Mononuclear cell (primary cell): ENCODE results near the gene HS2ST1. TPM values are rescaled to one million over a fixed set of nuclear protein-coding genes. Genes with fewer than 3 reads are reported as not detected.
"Not testable (repeated sequence)": the region's sequence is repeated elsewhere in the genome, so short reads cannot be mapped to it uniquely, and the experiment has no call there.

Experiments used
- H3K27me3 ChIP-seq: 2 replicates; pipeline ENCODE4 v1.6.0; 2011; ENCODE audit warnings: low read length, control low read depth; ENCODE audit not compliant: insufficient read depth
- H3K4me1 ChIP-seq: 2 replicates; pipeline ENCODE4 v1.5.1; 2011; ENCODE audit warnings: mild to moderate bottlenecking, low read length, control low read depth; ENCODE audit not compliant: insufficient read depth
- H3K4me3 ChIP-seq: 2 replicates; pipeline ENCODE4 v1.5.1; 2011; ENCODE audit warnings: mild to moderate bottlenecking, low read length, moderate library complexity
- H3K9me3 ChIP-seq: 2 replicates; pipeline ENCODE4 v1.5.1; 2011; ENCODE audit warnings: low read depth, mild to moderate bottlenecking, control low read depth, low read length
- total RNA-seq: library from RNA; depleted of rRNA; stranded (reverse); fragments of >200 nt; gene quantifications from one replicate; pipeline ENCODE4 v1.2.3, GENCODE V29; 2012

Gene HS2ST1
- total RNA-seq, 1 donor = 7.5 TPM

GRCh38 chr1:86940599-86940998 is 26.2 kb downstream of the HS2ST1 start:
- H3K27me3 ChIP-seq = no peaks in the 10 kb centered on the region

GRCh38 chr1:86942042-86942441 is 27.6 kb downstream of the HS2ST1 start:
- H3K9me3 ChIP-seq = no peaks in the 10 kb centered on the region
- H3K4me3 ChIP-seq = no peak overlapping the region
- H3K27me3 ChIP-seq = no peaks in the 10 kb centered on the region
- H3K4me1 ChIP-seq = no peaks in the 10 kb centered on the region

More at GRCh38 chr1:86940599-86940998, 26.2 kb downstream of the HS2ST1 start:
- H3K4me3 ChIP-seq = no peak overlapping the region
- no peaks in the 10 kb centered on the region for H3K4me1 ChIP-seq
- H3K9me3 ChIP-seq = no peaks in the 10 kb centered on the region

GRCh38 chr1:86942743-86943142 is 28.3 kb downstream of the HS2ST1 start:
- H3K4me1 ChIP-seq = no peaks in the 10 kb centered on the region

GRCh38 chr1:86948212-86948611 is 33.8 kb downstream of the HS2ST1 start:
- Histone ChIP-seq H3K4me3 (no peak overlapping the region), H3K27me3 (no peaks in the 10 kb centered on the region)

More at GRCh38 chr1:86942743-86943142, 28.3 kb downstream of the HS2ST1 start:
- H3K9me3 ChIP-seq = no peaks in the 10 kb centered on the region
- H3K4me3 ChIP-seq = no peak overlapping the region
- no peaks in the 10 kb centered on the region for H3K27me3 ChIP-seq

GRCh38 chr1:86950712-86951419 is 36.4 kb downstream of the HS2ST1 start:
- Histone ChIP-seq H3K27me3 (no peaks in the 10 kb centered on the region), H3K4me1 (no peaks in the 10 kb centered on the region), H3K9me3 (no peaks in the 10 kb centered on the region), H3K4me3 (no peak overlapping the region)

More at GRCh38 chr1:86948212-86948611, 33.8 kb downstream of the HS2ST1 start:
- no peaks in the 10 kb centered on the region for H3K9me3 ChIP-seq
- no peaks in the 10 kb centered on the region for H3K4me1 ChIP-seq

- no peak overlapping the region for H3K4me3 ChIP-seq
- H3K9me3 ChIP-seq = no peaks in the 10 kb centered on the region
- no peaks in the 10 kb centered on the region for H3K4me1 ChIP-seq
- H3K27me3 ChIP-seq = no peaks in the 10 kb centered on the region
Measured at GRCh38 chr1:86951430-86951829, 37.0 kb downstream of the HS2ST1 start.

GRCh38 chr1:86953167-86953566 is 38.7 kb downstream of the HS2ST1 start:
- H3K9me3 ChIP-seq = no peaks in the 10 kb centered on the region
- no peaks in the 10 kb centered on the region for H3K27me3 ChIP-seq
- H3K4me1 ChIP-seq = no peaks in the 10 kb centered on the region
- H3K4me3 ChIP-seq = no peak overlapping the region

GRCh38 chr1:86955678-86956077 is 41.2 kb downstream of the HS2ST1 start:
- no peaks in the 10 kb centered on the region for H3K27me3 ChIP-seq
- no peak overlapping the region for H3K4me3 ChIP-seq
- no peaks in the 10 kb centered on the region for H3K4me1 ChIP-seq
- no peaks in the 10 kb centered on the region for H3K9me3 ChIP-seq

- Histone ChIP-seq H3K4me3 (no peak overlapping the region), H3K4me1 (no peaks in the 10 kb centered on the region), H3K9me3 (no peaks in the 10 kb centered on the region), H3K27me3 (no peaks in the 10 kb centered on the region)
Measured at GRCh38 chr1:86956221-86956620, 41.8 kb downstream of the HS2ST1 start.

- Histone ChIP-seq H3K27me3 (no peaks in the 10 kb centered on the region), H3K4me1 (no peaks in the 10 kb centered on the region), H3K4me3 (no peak overlapping the region), H3K9me3 (no peaks in the 10 kb centered on the region)
Measured at GRCh38 chr1:86957221-86957620, 42.8 kb downstream of the HS2ST1 start.

GRCh38 chr1:86960548-86960947 is 46.1 kb downstream of the HS2ST1 start:
- Histone ChIP-seq H3K27me3 (no peaks in the 10 kb centered on the region), H3K4me1 (no peaks in the 10 kb centered on the region), H3K9me3 (no peaks in the 10 kb centered on the region), H3K4me3 (no peak overlapping the region)

GRCh38 chr1:86963841-86964240 is 49.4 kb downstream of the HS2ST1 start:
- H3K9me3 ChIP-seq, H3K4me1 ChIP-seq, H3K4me3 ChIP-seq, H3K27me3 ChIP-seq: not testable (repeated sequence)

GRCh38 chr1:86965012-86965826 is 50.8 kb downstream of the HS2ST1 start:
- Histone ChIP-seq H3K27me3 (no peaks in the 10 kb centered on the region), H3K4me1 (no peaks in the 10 kb centered on the region), H3K9me3 (no peaks in the 10 kb centered on the region), H3K4me3 (no peak overlapping the region)

- Histone ChIP-seq H3K4me3 (no peak overlapping the region), H3K27me3 (no peaks in the 10 kb centered on the region), H3K4me1 (no peaks in the 10 kb centered on the region), H3K9me3 (no peaks in the 10 kb centered on the region)
Measured at GRCh38 chr1:86965827-86966182, 51.4 kb downstream of the HS2ST1 start.

- H3K27me3 ChIP-seq = no peaks in the 10 kb centered on the region
- H3K4me1 ChIP-seq = no peaks in the 10 kb centered on the region
- H3K4me3 ChIP-seq = no peak overlapping the region
- no peaks in the 10 kb centered on the region for H3K9me3 ChIP-seq
Measured at GRCh38 chr1:86970938-86971337, 56.5 kb downstream of the HS2ST1 start.

- H3K4me1 ChIP-seq = no peaks in the 10 kb centered on the region
- H3K27me3 ChIP-seq = no peaks in the 10 kb centered on the region
- no peak overlapping the region for H3K4me3 ChIP-seq
- no peaks in the 10 kb centered on the region for H3K9me3 ChIP-seq
Measured at GRCh38 chr1:86971778-86972177, 57.3 kb downstream of the HS2ST1 start.
